B cell (primary cell): ENCODE measurements around the gene PPP2R5C. TPM values are rescaled to one million over a fixed set of nuclear protein-coding genes. Genes with fewer than 3 reads are reported as not detected.
A peak's percentile ranks its signal among the peaks of the same experiment; 100 is the strongest.

ENCODE experiments used
- ATAC-seq: fragments of 200-7000 bp; cut with Tn5 transposase; one replicate; pipeline ENCODE4 v1.10.0; 2021; ENCODE audit warnings: low read depth, mild to moderate bottlenecking, moderate number of reproducible peaks, moderate library complexity
- CTCF ChIA-PET: fragments of 350-600 bp; sonication (Branson Sonifier 250); formaldehyde crosslinking; loops from one replicate; lab custom pipeline; 2021; ENCODE audit warnings: antibody characterized with exemption, inconsistent platforms; lab: Charles Lee
- POLR2A ChIA-PET: fragments of 350-600 bp; sonication (Branson Sonifier 250); formaldehyde crosslinking; loops from one replicate; lab custom pipeline; 2021; ENCODE audit warnings: antibody characterized with exemption; lab: Charles Lee
- DNase-seq: peaks from one replicate; pipeline ENCODE4 v3.0.0; 2013
- H2AFZ ChIP-seq: 2 replicates; pipeline ENCODE4 v1.6.1; 2012; ENCODE audit warnings: mild to moderate bottlenecking, low read depth, low read length; ENCODE audit not compliant: insufficient read depth, poor library complexity, severe bottlenecking
- H3K27ac ChIP-seq, 2 donors: 1 replicate in 1 of 2; 2 replicates in 1 of 2; pipeline ENCODE4 v1.5.1; 2012 to 2013; ENCODE audit warnings: low read length in 2 of 2, mild to moderate bottlenecking in 2 of 2, moderate library complexity in 1 of 2
- H3K27me3 ChIP-seq, 4 experiments: fragments of 200-600 bp in 1 of 4; sonication (generic) in 1 of 4; replicated peaks in 1 of 4; 1 replicate in 2 of 4; 2 replicates in 2 of 4; pipeline versions ENCODE4 v1.6.1 to v1.7.0; 2013 to 2016; ENCODE audit warnings: low read length in 3 of 4, mild to moderate bottlenecking in 2 of 4, mixed read lengths in 1 of 4, moderate library complexity in 1 of 4; ENCODE audit not compliant: insufficient read depth in 4 of 4, control insufficient read depth in 3 of 4; ENCODE audit errors: control extremely low read depth in 1 of 4
- H3K36me3 ChIP-seq, 2 experiments: replicated peaks in 1 of 2; 1 replicate in 1 of 2; 2 replicates in 1 of 2; pipeline versions ENCODE4 v1.6.1 to v1.7.1; 2013; ENCODE audit warnings: low read length in 1 of 2; ENCODE audit not compliant: insufficient read depth in 2 of 2, control insufficient read depth in 1 of 2; ENCODE audit errors: control extremely low read depth in 1 of 2, extremely low read depth in 1 of 2
- H3K4me1 ChIP-seq, 2 donors: fragments of 200-600 bp in 1 of 2; sonication (generic) in 1 of 2; 1 replicate in 1 of 2; 2 replicates in 1 of 2; pipeline versions ENCODE4 v1.5.1 to v1.6.1; 2013 to 2017; ENCODE audit warnings: low read length in 2 of 2; ENCODE audit not compliant: control insufficient read depth in 2 of 2, insufficient read depth in 2 of 2
- H3K4me2 ChIP-seq: replicated peaks from 2 replicates; pipeline ENCODE3; 2012; ENCODE audit warnings: mild to moderate bottlenecking, low read depth, low read length; ENCODE audit not compliant: poor library complexity, severe bottlenecking
- H3K4me3 ChIP-seq, 5 experiments: fragments of 200-600 bp in 1 of 5; sonication (generic) in 1 of 5; 1 replicate in 3 of 5; 2 replicates in 2 of 5; pipeline versions ENCODE4 v1.5.1 to v1.7.0; 2011 to 2016; ENCODE audit warnings: low read length in 4 of 5, mild to moderate bottlenecking in 4 of 5, low read depth in 2 of 5, control low read depth in 1 of 5, moderate library complexity in 1 of 5; ENCODE audit not compliant: insufficient read depth in 1 of 5; ENCODE audit errors: control extremely low read depth in 1 of 5, extremely low read depth in 1 of 5
- H3K79me2 ChIP-seq: fragments of 200-600 bp; sonication (generic); one replicate; pipeline ENCODE4 v1.6.0; 2016; ENCODE audit warnings: low read length; ENCODE audit not compliant: control insufficient read depth, insufficient read depth
- H3K9ac ChIP-seq: fragments of 200-600 bp; sonication (generic); 2 replicates; pipeline ENCODE4 v1.6.1; 2017; ENCODE audit warnings: mild to moderate bottlenecking, low read length, moderate library complexity
- H3K9me3 ChIP-seq, 3 donors: one replicate each; pipeline versions ENCODE4 v1.6.1 to v1.7.1; 2013; ENCODE audit warnings: low read length in 2 of 3; ENCODE audit not compliant: control insufficient read depth in 2 of 3, insufficient read depth in 1 of 3; ENCODE audit errors: control extremely low read depth in 1 of 3
- H4K20me1 ChIP-seq: 2 replicates; pipeline ENCODE4 v1.6.0; 2012; ENCODE audit warnings: mild to moderate bottlenecking, low read length; ENCODE audit not compliant: insufficient read depth, control insufficient read depth, poor library complexity, severe bottlenecking
- H3K27ac Mint-ChIP-seq: one replicate; pipeline ENCODE4 v1.8.0; 2021; ENCODE audit warnings: mixed read lengths
- H3K27me3 Mint-ChIP-seq: one replicate; pipeline ENCODE4 v1.8.0; 2021; ENCODE audit warnings: mixed read lengths
- H3K4me1 Mint-ChIP-seq: one replicate; pipeline ENCODE4 v1.8.0; 2021; ENCODE audit warnings: mixed read lengths
- H3K4me3 Mint-ChIP-seq: one replicate; pipeline ENCODE4 v1.8.0; 2021; ENCODE audit warnings: mixed read lengths
- H3K9me3 Mint-ChIP-seq: one replicate; pipeline ENCODE4 v1.8.0; 2022; ENCODE audit warnings: mixed read lengths; ENCODE audit not compliant: insufficient read depth
- EZH2 ChIP-seq: IDR thresholded peaks from 2 replicates; pipeline ENCODE4 v1.6.1; 2012; ENCODE audit warnings: borderline replicate concordance, low read depth, mild to moderate bottlenecking, moderate library complexity, low read length; ENCODE audit not compliant: insufficient read depth, poor library complexity, severe bottlenecking
- WGBS: methylation state at CpG from one replicate; pipeline ENCODE4 v1.1.5; 2013; ENCODE audit warnings: missing lambda C conversion rate; ENCODE audit not compliant: insufficient coverage; 5-methylcytosine and 5-hydroxymethylcytosine counted together
- intact Hi-C: fragments of 100-400 bp; cut with micrococcal nuclease; formaldehyde crosslinking; loops from one replicate; pipeline ENCODE4 v1.10.0; 2022
- polyA plus RNA-seq: library from polyadenylated mRNA; depleted of rRNA; stranded (reverse); fragments of >200 nt; gene quantifications from 2 replicates; pipeline ENCODE4 v1.2.3, GENCODE V29; 2012
- total RNA-seq, 2 donors: library from RNA; stranded (reverse); fragments of 120-200 nt in 1 of 2; gene quantifications; 1 replicate in 1 of 2; 2 replicates in 1 of 2; pipeline versions ENCODE4 v1.2.3 to v1.2.4, GENCODE V29; 2013 to 2022
- TF ChIP-seq, protein P1 (sequence below): fragments of 200-600 bp; IDR thresholded peaks from one replicate; pipeline ENCODE4 v1.8.0; 2022; ENCODE audit warnings: antibody characterized with exemption, mild to moderate bottlenecking

Gene PPP2R5C
- total and polyA plus RNA-seq, 2 donors (not counting 1 experiment from before 2014, with no cell fraction given), result 91.7 to 330 TPM

DNA sequence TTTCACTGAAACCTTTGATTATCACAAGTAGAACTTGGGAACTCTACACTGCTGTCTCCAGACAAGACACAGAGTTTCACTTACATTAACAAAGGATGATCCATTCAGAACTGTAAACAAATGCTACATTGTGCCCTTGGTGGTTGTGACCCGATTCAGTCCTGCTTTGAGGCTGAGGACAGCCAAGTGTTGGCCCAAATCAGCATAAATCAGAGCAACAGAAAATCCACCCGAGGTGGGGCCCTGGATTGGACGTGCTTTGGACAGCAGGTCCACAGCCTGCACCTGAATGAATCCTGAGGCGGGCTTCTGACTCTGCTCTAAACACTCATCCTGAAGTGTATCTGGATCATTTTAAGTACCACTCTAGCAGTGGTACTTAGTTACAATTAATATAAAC, 68.8 kb downstream of the PPP2R5C start:
- Histone ChIP-seq H3K27ac (peak overlapping the region in 1 of 2 donors; percentile 100), H2AFZ (no peak overlapping the region), H3K36me3 (peaks cover 0 to 47% of the 10 kb centered on the region in 2 experiments), H3K9ac (no peak overlapping the region), H3K4me1 (peaks cover 36 to 49% of the 10 kb centered on the region in 2 donors), H3K79me2 (peaks cover 100% of the 10 kb centered on the region), H3K9me3 (no peaks in the 10 kb centered on the region), H3K4me3 (no peak overlapping the region), H3K4me2 (no peak overlapping the region), H4K20me1 (peaks cover 28% of the 10 kb centered on the region), H3K27me3 (no peaks in the 10 kb centered on the region)
- Mint-ChIP-seq H3K4me3 (no peak overlapping the region), H3K27me3 (no peaks in the 10 kb centered on the region), H3K4me1 (peaks cover 71% of the 10 kb centered on the region), H3K9me3 (no peaks in the 10 kb centered on the region), H3K27ac (peak overlapping the region; percentile 58)
- CTCF ChIA-PET, result interaction anchor here (3.0 kb wide), 1 partner anchor 59 kb away, joined by 9 read pairs; no protein-coding TSS in a partner anchor
- no peak for DNase-seq
- TF ChIP-seq, protein P1, sequence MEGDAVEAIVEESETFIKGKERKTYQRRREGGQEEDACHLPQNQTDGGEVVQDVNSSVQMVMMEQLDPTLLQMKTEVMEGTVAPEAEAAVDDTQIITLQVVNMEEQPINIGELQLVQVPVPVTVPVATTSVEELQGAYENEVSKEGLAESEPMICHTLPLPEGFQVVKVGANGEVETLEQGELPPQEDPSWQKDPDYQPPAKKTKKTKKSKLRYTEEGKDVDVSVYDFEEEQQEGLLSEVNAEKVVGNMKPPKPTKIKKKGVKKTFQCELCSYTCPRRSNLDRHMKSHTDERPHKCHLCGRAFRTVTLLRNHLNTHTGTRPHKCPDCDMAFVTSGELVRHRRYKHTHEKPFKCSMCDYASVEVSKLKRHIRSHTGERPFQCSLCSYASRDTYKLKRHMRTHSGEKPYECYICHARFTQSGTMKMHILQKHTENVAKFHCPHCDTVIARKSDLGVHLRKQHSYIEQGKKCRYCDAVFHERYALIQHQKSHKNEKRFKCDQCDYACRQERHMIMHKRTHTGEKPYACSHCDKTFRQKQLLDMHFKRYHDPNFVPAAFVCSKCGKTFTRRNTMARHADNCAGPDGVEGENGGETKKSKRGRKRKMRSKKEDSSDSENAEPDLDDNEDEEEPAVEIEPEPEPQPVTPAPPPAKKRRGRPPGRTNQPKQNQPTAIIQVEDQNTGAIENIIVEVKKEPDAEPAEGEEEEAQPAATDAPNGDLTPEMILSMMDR, result no peak
- no peak for TF ChIP-seq EZH2
- WGBS, result 93% methylated on average over 2 of the region's 4 CpGs
- intact Hi-C loops, result no loop called here
- POLR2A ChIA-PET, result no interaction called here
- no peak for ATAC-seq

GRCh38 chr14:101833045-101833444, 71.5 kb downstream of the PPP2R5C start:
- no peaks in the 10 kb centered on the region for H3K9me3 Mint-ChIP-seq
- DNase-seq (no peak), ATAC-seq (no peak)
- POLR2A ChIA-PET, result no interaction called here
- intact Hi-C loops, result no loop called here
- Histone ChIP-seq H2AFZ (no peak overlapping the region), H3K4me2 (no peak overlapping the region), H4K20me1 (peaks cover 49% of the 10 kb centered on the region), H3K9me3 (no peaks in the 10 kb centered on the region), H3K4me1 (peaks cover 24 to 36% of the 10 kb centered on the region in 2 donors), H3K4me3 (no peak overlapping the region), H3K36me3 (peaks cover 0 to 43% of the 10 kb centered on the region in 2 experiments), H3K79me2 (peaks cover 100% of the 10 kb centered on the region), H3K9ac (no peak overlapping the region), H3K27me3 (no peaks in the 10 kb centered on the region), H3K27ac (peak overlapping the region in 1 of 2 donors; percentile 22)
- TF ChIP-seq, protein P1, result no peak
- no peak for TF ChIP-seq EZH2
- no peak overlapping the region for H3K4me3 Mint-ChIP-seq
- H3K27ac Mint-ChIP-seq, result peak overlapping the region; percentile 37
- CTCF ChIA-PET, result interaction anchor here (0.6 to 1.3 kb wide), 3 partner anchors 11 to 210 kb away, joined by 3 to 4 read pairs (median 3); no protein-coding TSS in a partner anchor
- H3K4me1 Mint-ChIP-seq, result peaks cover 62% of the 10 kb centered on the region
- WGBS, result 99% methylated on average over 8 of the region's 11 CpGs
- no peaks in the 10 kb centered on the region for H3K27me3 Mint-ChIP-seq
